Activated CD4-positive, alpha-beta memory T cell treated with anti-CD3 and anti-CD28 coated beads for 36 hours (primary cell): ENCODE measurements around the gene PERM1. TPM values are rescaled to one million over a fixed set of nuclear protein-coding genes. Genes with fewer than 3 reads are reported as not detected.
"Not testable (repeated sequence)": the region's sequence is repeated elsewhere in the genome, so short reads cannot be mapped to it uniquely, and the experiment has no call there.

Experiments
- CTCF ChIA-PET: fragments of 350-600 bp; sonication (Branson Sonifier 250); formaldehyde crosslinking; loops from one replicate; lab custom pipeline; 2021; ENCODE audit warnings: antibody characterized with exemption, inconsistent platforms; lab: Charles Lee
- POLR2A ChIA-PET: fragments of 350-600 bp; sonication (Branson Sonifier 250); formaldehyde crosslinking; loops from one replicate; lab custom pipeline; 2021; ENCODE audit warnings: antibody characterized with exemption; lab: Charles Lee
- DNase-seq: peaks from one replicate; pipeline ENCODE4 v3.0.0-alpha.2; 2020
- H3K27ac Mint-ChIP-seq: one replicate; pipeline ENCODE4 v1.8.0; 2021; ENCODE audit warnings: mixed read lengths
- H3K27me3 Mint-ChIP-seq: one replicate; pipeline ENCODE4 v1.8.0; 2021; ENCODE audit warnings: mixed read lengths
- H3K36me3 Mint-ChIP-seq: one replicate; pipeline ENCODE4 v1.8.0; 2021; ENCODE audit warnings: mixed read lengths
- H3K4me1 Mint-ChIP-seq: one replicate; pipeline ENCODE4 v1.8.0; 2021; ENCODE audit warnings: low read depth, mixed read lengths
- H3K4me3 Mint-ChIP-seq: one replicate; pipeline ENCODE4 v1.8.0; 2021; ENCODE audit warnings: mild to moderate bottlenecking, mixed read lengths
- H3K9me3 Mint-ChIP-seq: one replicate; pipeline ENCODE4 v1.8.0; 2021; ENCODE audit warnings: mixed read lengths
- intact Hi-C: fragments of 100-400 bp; cut with micrococcal nuclease; formaldehyde crosslinking; loops from one replicate; pipeline ENCODE4 v1.15.1; 2023
- total RNA-seq, 2 experiments: library from RNA; stranded (reverse); gene quantifications; one replicate each; pipeline ENCODE4 v1.2.3, GENCODE V29; 2021

Gene PERM1
- total RNA-seq: not detected

- Mint-ChIP-seq H3K4me3 (no peak within 1 kb of the TSS), H3K36me3 (no peaks in the 10 kb centered on the region), H3K27me3 (peaks cover 23% of the 10 kb centered on the region), H3K9me3 (no peaks in the 10 kb centered on the region), H3K4me1 (peaks cover 3% of the 10 kb centered on the region), H3K27ac (no peak within 1 kb of the TSS)
- no peak for DNase-seq
- ChIA-PET CTCF (interaction anchor here (1.6 to 5.0 kb wide), 6 partner anchors 15 to 308 kb away, joined by 3 to 55 read pairs (median 12); no protein-coding TSS in a partner anchor), POLR2A (no interaction called here)
- intact Hi-C loops: no loop called here
Observed at GRCh38 chr1:981955-982558, at the start of gene PERM1. Gene PERM1 (minus strand): TSS chr1:982093. CDS start chr1:981029, 1,064 bp downstream.

- intact Hi-C loops: loop anchor here (5.0 to 10.0 kb wide), 3 partner anchors 86 to 344 kb away; partner anchors contain the start of genes AURKAIP1, C1orf159 and TNFRSF18
- H3K9me3 Mint-ChIP-seq, H3K36me3 Mint-ChIP-seq, DNase-seq, H3K4me3 Mint-ChIP-seq, H3K27ac Mint-ChIP-seq, H3K4me1 Mint-ChIP-seq: not testable (repeated sequence)
- ChIA-PET POLR2A (interaction anchor here (0.6 kb wide), 1 partner anchor 141 kb away, joined by 7 read pairs; no protein-coding TSS in a partner anchor), CTCF (interaction anchor here (2.2 to 2.9 kb wide), 2 partner anchors 34 to 220 kb away, joined by 7 to 26 read pairs; no protein-coding TSS in a partner anchor)
- peaks cover 18% of the 10 kb centered on the region for H3K27me3 Mint-ChIP-seq
Observed at GRCh38 chr1:1030867-1031658, 49.2 kb upstream of the PERM1 start.

GRCh38 chr1:1027791-1028190 lies 45.9 kb upstream of the PERM1 start:
- DNase-seq: no peak
- CTCF ChIA-PET: no interaction called here
- POLR2A ChIA-PET: interaction anchor here (1.1 kb wide), 1 partner anchor 14 kb away, joined by 3 read pairs; no protein-coding TSS in a partner anchor
- H3K4me3 Mint-ChIP-seq: no peak overlapping the region
- intact Hi-C loops: no loop called here
- no peak overlapping the region for H3K27ac Mint-ChIP-seq
- H3K27me3 Mint-ChIP-seq: peaks cover 6% of the 10 kb centered on the region
- H3K4me1 Mint-ChIP-seq: peaks cover 7% of the 10 kb centered on the region
- H3K36me3 Mint-ChIP-seq: no peaks in the 10 kb centered on the region
- no peaks in the 10 kb centered on the region for H3K9me3 Mint-ChIP-seq

GRCh38 chr1:1026599-1027413 lies 44.9 kb upstream of the PERM1 start:
- ChIA-PET CTCF (no interaction called here), POLR2A (interaction anchor here (1.1 kb wide), 1 partner anchor 13 kb away, joined by 3 read pairs; no protein-coding TSS in a partner anchor)
- no peaks in the 10 kb centered on the region for H3K4me1 Mint-ChIP-seq
- DNase-seq: no peak
- H3K9me3 Mint-ChIP-seq: no peaks in the 10 kb centered on the region
- intact Hi-C loops: no loop called here
- no peak overlapping the region for H3K27ac Mint-ChIP-seq
- no peak overlapping the region for H3K4me3 Mint-ChIP-seq
- H3K27me3 Mint-ChIP-seq: peaks cover 4% of the 10 kb centered on the region
- no peaks in the 10 kb centered on the region for H3K36me3 Mint-ChIP-seq

GRCh38 chr1:1025730-1026129 lies 43.8 kb upstream of the PERM1 start:
- POLR2A ChIA-PET: no interaction called here
- no peaks in the 10 kb centered on the region for H3K36me3 Mint-ChIP-seq
- H3K27me3 Mint-ChIP-seq: peaks cover 9% of the 10 kb centered on the region
- no peak overlapping the region for H3K4me3 Mint-ChIP-seq
- H3K27ac Mint-ChIP-seq: no peak overlapping the region
- intact Hi-C loops: no loop called here
- no peaks in the 10 kb centered on the region for H3K4me1 Mint-ChIP-seq
- DNase-seq: no peak
- no peaks in the 10 kb centered on the region for H3K9me3 Mint-ChIP-seq
- CTCF ChIA-PET: interaction anchor here (0.6 kb wide), 1 partner anchor 37 kb away, joined by 3 read pairs; no protein-coding TSS in a partner anchor

- POLR2A ChIA-PET: no interaction called here
Observed at GRCh38 chr1:1024771-1025699, 43.1 kb upstream of the PERM1 start.

GRCh38 chr1:1024149-1024770 lies 42.4 kb upstream of the PERM1 start:
- Mint-ChIP-seq H3K27me3 (peaks cover 9% of the 10 kb centered on the region), H3K9me3 (no peaks in the 10 kb centered on the region), H3K27ac (no peak overlapping the region), H3K36me3 (no peaks in the 10 kb centered on the region), H3K4me1 (no peaks in the 10 kb centered on the region), H3K4me3 (no peak overlapping the region)
- no peak for DNase-seq
- ChIA-PET POLR2A (no interaction called here), CTCF (interaction anchor here (1.2 kb wide), 1 partner anchor 207 kb away, joined by 3 read pairs; no protein-coding TSS in a partner anchor)
- intact Hi-C loops: no loop called here

More at GRCh38 chr1:1024771-1025699, 43.1 kb upstream of the PERM1 start:
- H3K27ac Mint-ChIP-seq: no peak overlapping the region
- H3K36me3 Mint-ChIP-seq: no peaks in the 10 kb centered on the region
- no peak for DNase-seq
- H3K4me1 Mint-ChIP-seq: no peaks in the 10 kb centered on the region
- H3K9me3 Mint-ChIP-seq: no peaks in the 10 kb centered on the region
- H3K27me3 Mint-ChIP-seq: peaks cover 9% of the 10 kb centered on the region
- intact Hi-C loops: no loop called here
- CTCF ChIA-PET: interaction anchor here (1.2 kb wide), 1 partner anchor 206 kb away, joined by 3 read pairs; no protein-coding TSS in a partner anchor
- no peak overlapping the region for H3K4me3 Mint-ChIP-seq

GRCh38 chr1:1023700-1024099 lies 41.8 kb upstream of the PERM1 start:
- H3K27ac Mint-ChIP-seq: no peak overlapping the region
- no peak overlapping the region for H3K4me3 Mint-ChIP-seq
- no peaks in the 10 kb centered on the region for H3K9me3 Mint-ChIP-seq
- ChIA-PET CTCF (interaction anchor here (1.0 to 1.2 kb wide), 2 partner anchors 22 to 207 kb away, joined by 3 read pairs; no protein-coding TSS in a partner anchor), POLR2A (no interaction called here)
- no peaks in the 10 kb centered on the region for H3K36me3 Mint-ChIP-seq
- peaks cover 9% of the 10 kb centered on the region for H3K27me3 Mint-ChIP-seq
- peaks cover 3% of the 10 kb centered on the region for H3K4me1 Mint-ChIP-seq
- DNase-seq: no peak
- intact Hi-C loops: no loop called here

GRCh38 chr1:1022302-1023009 lies 40.6 kb upstream of the PERM1 start:
- Mint-ChIP-seq H3K27ac (no peak overlapping the region), H3K36me3 (no peaks in the 10 kb centered on the region), H3K9me3 (no peaks in the 10 kb centered on the region), H3K27me3 (peaks cover 9% of the 10 kb centered on the region), H3K4me1 (peaks cover 3% of the 10 kb centered on the region), H3K4me3 (no peak overlapping the region)
- ChIA-PET CTCF (interaction anchor here (1.0 to 1.3 kb wide), 2 partner anchors 20 to 42 kb away, joined by 3 to 5 read pairs; no protein-coding TSS in a partner anchor), POLR2A (no interaction called here)
- intact Hi-C loops: no loop called here
- DNase-seq: no peak

- no peak overlapping the region for H3K4me3 Mint-ChIP-seq
- H3K9me3 Mint-ChIP-seq: no peaks in the 10 kb centered on the region
- no peak overlapping the region for H3K27ac Mint-ChIP-seq
- ChIA-PET POLR2A (no interaction called here), CTCF (interaction anchor here (0.8 to 1.3 kb wide), 2 partner anchors 11 to 42 kb away, joined by 3 to 5 read pairs; no protein-coding TSS in a partner anchor)
- H3K4me1 Mint-ChIP-seq: peaks cover 6% of the 10 kb centered on the region
- peaks cover 9% of the 10 kb centered on the region for H3K27me3 Mint-ChIP-seq
- intact Hi-C loops: no loop called here
- DNase-seq: no peak
- H3K36me3 Mint-ChIP-seq: no peaks in the 10 kb centered on the region
Observed at GRCh38 chr1:1021920-1022259, 40.0 kb upstream of the PERM1 start.
